Keratinocyte (primary cell): ENCODE data around the gene PFN2. TPM values are rescaled to one million over a fixed set of nuclear protein-coding genes. Genes with fewer than 3 reads are reported as not detected.

ENCODE experiments used
- DNase-seq: peaks from one replicate; pipeline ENCODE4 v3.0.0-alpha.2; 2011; ENCODE audit warnings: low read depth, missing footprints, low spot score
- FAIRE-seq: peaks from 2 replicates; lab custom pipeline; 2011; peaks lifted over from hg19 to GRCh38; lab: Jason Lieb, UNC
- H2AFZ ChIP-seq: 2 replicates; pipeline ENCODE4 v1.6.0; 2012; ENCODE audit warnings: low read length, control low read depth, inconsistent platforms; ENCODE audit not compliant: control insufficient read depth
- H3K27ac ChIP-seq: 2 replicates; pipeline ENCODE4 v1.5.1; 2011; ENCODE audit warnings: low read length; ENCODE audit not compliant: control insufficient read depth, insufficient read depth
- H3K27me3 ChIP-seq: 3 replicates; pipeline ENCODE4 v1.6.0; 2011; ENCODE audit warnings: low read length; ENCODE audit not compliant: control insufficient read depth, insufficient read depth; ENCODE audit errors: extremely low read depth
- H3K36me3 ChIP-seq, 2 experiments: 2 replicates in 1 of 2; 3 replicates in 1 of 2; pipeline ENCODE4 v1.5.1; 2011; ENCODE audit warnings: low read length in 2 of 2, mild to moderate bottlenecking in 1 of 2; ENCODE audit not compliant: control insufficient read depth in 2 of 2, insufficient read depth in 2 of 2; ENCODE audit errors: extremely low read depth in 1 of 2
- H3K4me1 ChIP-seq: 3 replicates; pipeline ENCODE4 v1.5.1; 2011; ENCODE audit warnings: low read length; ENCODE audit not compliant: control insufficient read depth, insufficient read depth; ENCODE audit errors: extremely low read depth
- H3K4me2 ChIP-seq: 3 replicates; pipeline ENCODE4 v1.6.0; 2011; ENCODE audit warnings: low read depth, low read length; ENCODE audit not compliant: control insufficient read depth, insufficient read depth; ENCODE audit errors: extremely low read depth
- H3K4me3 ChIP-seq, 3 experiments: fragments of 200-600 bp in 1 of 3; sonication (generic) in 1 of 3; 2 replicates in 2 of 3; 3 replicates in 1 of 3; pipeline ENCODE4 v1.5.1; 2011 to 2016; ENCODE audit warnings: low read length in 3 of 3, mild to moderate bottlenecking in 3 of 3, control low read depth in 2 of 3, inconsistent platforms in 1 of 3, low read depth in 1 of 3, mixed read lengths in 1 of 3, mixed run types in 1 of 3, moderate library complexity in 1 of 3; ENCODE audit not compliant: control insufficient read depth in 2 of 3, insufficient read depth in 2 of 3; ENCODE audit errors: extremely low read depth in 1 of 3
- H3K79me2 ChIP-seq: 2 replicates; pipeline ENCODE4 v1.6.0; 2012; ENCODE audit warnings: low read length; ENCODE audit not compliant: control insufficient read depth, insufficient read depth
- H3K9ac ChIP-seq: 3 replicates; pipeline ENCODE4 v1.6.0; 2011; ENCODE audit warnings: low read length; ENCODE audit not compliant: control insufficient read depth, insufficient read depth; ENCODE audit errors: extremely low read depth
- H3K9me1 ChIP-seq: 3 replicates; pipeline ENCODE4 v1.6.0; 2011; ENCODE audit warnings: low read length; ENCODE audit not compliant: control insufficient read depth, insufficient read depth; ENCODE audit errors: extremely low read depth
- H3K9me3 ChIP-seq: 2 replicates; pipeline ENCODE4 v1.5.1; 2012; ENCODE audit warnings: low read depth, low read length; ENCODE audit not compliant: control insufficient read depth
- H4K20me1 ChIP-seq: 3 replicates; pipeline ENCODE4 v1.6.0; 2011; ENCODE audit warnings: low read length; ENCODE audit not compliant: control insufficient read depth, insufficient read depth; ENCODE audit errors: extremely low read depth
- EZH2 ChIP-seq: IDR thresholded peaks from one replicate; pipeline ENCODE4 v1.6.1; 2012; ENCODE audit warnings: inconsistent platforms, mild to moderate bottlenecking, low read length, moderate library complexity
- dilution Hi-C: fragments of 300-500 bp; cut with MboI; formaldehyde crosslinking; loops from one replicate; pipeline ENCODE4 v1.7.0; 2020; ENCODE audit warnings: low sequenced_read_pairs; ENCODE audit not compliant: extremely low pct_ligation_motif_present
- polyA plus RNA-seq, 5 experiments: library from polyadenylated mRNA; depleted of rRNA in 3 of 5; stranded (reverse) in 3 of 5; stranded (forward) in 1 of 5; unstranded in 1 of 5; fragments of >200 nt; gene quantifications; 1 replicate in 1 of 5; 2 replicates in 3 of 5; 3 replicates in 1 of 5; pipeline versions ENCODE4 v1.2.1 to v1.2.3, GENCODE V29; 2011 to 2012; ENCODE audit warnings: missing spikeins in 2 of 5, low read depth in 1 of 5, low replicate concordance in 1 of 5
- TF ChIP-seq, protein P1 (sequence below), 3 experiments: IDR thresholded peaks in 1 of 3; conservative IDR thresholded peaks in 1 of 3; optimal IDR thresholded peaks in 1 of 3; 2 replicates in 2 of 3; 3 replicates in 1 of 3; pipeline versions ENCODE3 to v1.5.1; 2011; ENCODE audit warnings: low read length in 3 of 3, mild to moderate bottlenecking in 3 of 3, moderate library complexity in 2 of 3, control low read depth in 1 of 3, inconsistent platforms in 1 of 3; ENCODE audit not compliant: insufficient read depth in 2 of 3; ENCODE audit errors: extremely low read depth in 1 of 3

PFN2 gene
- polyA plus RNA-seq, 1 donor (not counting 4 experiments of a cell fraction or from before 2014, with no cell fraction given) = 334 TPM

GRCh38 chr3:150014782-150015181, 44.1 kb upstream of the PFN2 start:
- dilution Hi-C loops = no loop called here
- H3K36me3 ChIP-seq = no peaks in the 10 kb centered on the region
- FAIRE-seq (no peak), DNase-seq (no peak)
- H3K4me1 ChIP-seq = no peaks in the 10 kb centered on the region
- no peaks in the 10 kb centered on the region for H3K9me3 ChIP-seq
- no peak overlapping the region for H3K4me2 ChIP-seq
- no peaks in the 10 kb centered on the region for H3K79me2 ChIP-seq
- no peak overlapping the region for H3K4me3 ChIP-seq
- H3K9ac ChIP-seq = no peak overlapping the region
- no peak overlapping the region for H3K27ac ChIP-seq
- TF ChIP-seq, protein P1, sequence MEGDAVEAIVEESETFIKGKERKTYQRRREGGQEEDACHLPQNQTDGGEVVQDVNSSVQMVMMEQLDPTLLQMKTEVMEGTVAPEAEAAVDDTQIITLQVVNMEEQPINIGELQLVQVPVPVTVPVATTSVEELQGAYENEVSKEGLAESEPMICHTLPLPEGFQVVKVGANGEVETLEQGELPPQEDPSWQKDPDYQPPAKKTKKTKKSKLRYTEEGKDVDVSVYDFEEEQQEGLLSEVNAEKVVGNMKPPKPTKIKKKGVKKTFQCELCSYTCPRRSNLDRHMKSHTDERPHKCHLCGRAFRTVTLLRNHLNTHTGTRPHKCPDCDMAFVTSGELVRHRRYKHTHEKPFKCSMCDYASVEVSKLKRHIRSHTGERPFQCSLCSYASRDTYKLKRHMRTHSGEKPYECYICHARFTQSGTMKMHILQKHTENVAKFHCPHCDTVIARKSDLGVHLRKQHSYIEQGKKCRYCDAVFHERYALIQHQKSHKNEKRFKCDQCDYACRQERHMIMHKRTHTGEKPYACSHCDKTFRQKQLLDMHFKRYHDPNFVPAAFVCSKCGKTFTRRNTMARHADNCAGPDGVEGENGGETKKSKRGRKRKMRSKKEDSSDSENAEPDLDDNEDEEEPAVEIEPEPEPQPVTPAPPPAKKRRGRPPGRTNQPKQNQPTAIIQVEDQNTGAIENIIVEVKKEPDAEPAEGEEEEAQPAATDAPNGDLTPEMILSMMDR (optimal IDR thresholded peaks at IDR 0.05 in 1 of 3, IDR thresholded peaks at IDR 0.05 in 1 of 3, conservative IDR thresholded peaks at IDR 0.05 in 1 of 3; ENCODE audit: extremely low read depth in 1 of 3, insufficient read depth in 2 of 3, low read length in 3 of 3) = no peak
- TF ChIP-seq EZH2 = no peak
- H4K20me1 ChIP-seq = no peaks in the 10 kb centered on the region
- H2AFZ ChIP-seq = no peak overlapping the region
- no peaks in the 10 kb centered on the region for H3K9me1 ChIP-seq
- no peaks in the 10 kb centered on the region for H3K27me3 ChIP-seq

DNA sequence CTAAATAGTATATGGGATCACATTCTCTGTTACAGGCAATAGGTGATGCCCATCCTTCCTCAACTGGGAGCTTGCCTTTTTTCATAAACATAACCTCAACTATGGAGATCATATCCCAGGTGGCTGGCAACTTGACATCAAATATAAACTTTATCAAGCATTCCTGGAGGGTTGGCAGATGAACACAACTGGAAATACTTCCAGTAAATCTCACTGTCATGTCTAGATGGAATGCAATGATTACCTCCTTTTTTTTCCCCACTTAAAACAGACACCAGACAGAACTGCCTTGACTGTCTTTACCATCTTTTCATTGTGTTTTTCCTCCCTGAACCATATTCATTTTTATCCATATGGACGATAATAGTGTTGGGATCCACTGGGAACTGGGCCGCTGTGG, 43.1 kb upstream of the PFN2 start:
- Histone ChIP-seq H3K27me3 (no peaks in the 10 kb centered on the region), H2AFZ (no peak overlapping the region), H3K9me3 (no peaks in the 10 kb centered on the region), H3K27ac (no peak overlapping the region), H3K4me3 (no peak overlapping the region), H3K4me1 (no peaks in the 10 kb centered on the region), H3K9ac (no peak overlapping the region), H3K4me2 (no peak overlapping the region), H3K9me1 (no peaks in the 10 kb centered on the region), H3K36me3 (no peaks in the 10 kb centered on the region), H4K20me1 (no peaks in the 10 kb centered on the region), H3K79me2 (no peaks in the 10 kb centered on the region)
- FAIRE-seq = no peak
- no peak for DNase-seq
- dilution Hi-C loops = no loop called here
- no peak for TF ChIP-seq EZH2
- TF ChIP-seq, protein P1 (optimal IDR thresholded peaks at IDR 0.05 in 1 of 3, IDR thresholded peaks at IDR 0.05 in 1 of 3, conservative IDR thresholded peaks at IDR 0.05 in 1 of 3; ENCODE audit: extremely low read depth in 1 of 3, insufficient read depth in 2 of 3, low read length in 3 of 3) = no peak
